Colon (tissue), 2 donors: ENCODE measurements around the gene MYO3A.

Experiments
- FAIRE-seq: peaks from 2 replicates; lab custom pipeline; 2012; peaks lifted over from hg19 to GRCh38; lab: Jason Lieb, UNC
- donor health status: control.
- donor health status: control.

Gene MYO3A

DNA sequence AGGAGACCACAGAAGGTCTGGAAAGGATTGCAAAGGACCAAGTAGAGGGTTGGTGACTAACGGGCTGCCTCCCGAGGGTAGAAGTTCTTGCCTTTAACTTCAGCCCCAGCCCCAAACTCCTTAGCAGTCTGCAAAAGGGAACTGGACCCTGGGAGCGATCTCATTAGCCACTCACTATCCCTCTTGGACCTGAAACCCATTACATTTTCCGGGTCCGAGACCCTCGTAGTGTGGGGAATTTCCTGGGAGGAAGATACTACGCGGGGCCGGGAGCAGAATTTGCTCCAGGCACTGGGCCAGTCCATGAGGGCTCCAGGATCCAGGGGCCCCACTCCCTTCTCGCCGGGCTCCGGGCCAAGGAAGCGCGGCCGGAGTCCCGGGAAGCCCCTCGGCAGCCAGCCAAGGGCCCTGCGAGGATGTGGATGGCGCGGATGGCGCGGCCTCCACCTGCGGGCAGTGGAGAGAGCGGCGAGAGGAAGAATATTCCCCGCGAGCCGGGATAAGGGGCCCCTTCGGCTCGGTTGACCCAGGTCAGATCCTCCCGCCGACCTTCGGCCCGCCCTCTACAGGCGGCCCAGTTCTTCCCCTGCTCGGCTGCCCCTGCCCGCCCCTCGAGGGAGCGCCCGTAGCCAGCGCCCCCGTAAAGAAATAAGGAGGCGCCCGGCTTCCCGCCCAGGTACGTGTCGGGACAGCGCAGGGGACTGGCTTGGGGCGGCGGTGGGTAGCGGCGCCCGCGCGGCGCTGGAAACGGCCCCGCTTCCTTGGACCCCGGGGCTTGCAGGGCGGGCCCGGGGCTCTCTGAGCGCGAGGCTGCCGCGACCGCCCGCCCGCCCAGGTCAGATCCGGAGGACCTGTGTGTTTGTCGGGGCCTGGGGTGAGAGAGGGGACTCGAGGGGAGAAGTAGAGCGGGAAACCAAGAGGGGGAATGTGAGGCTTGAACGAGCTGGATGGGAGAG is at the start of gene MYO3A:
Gene MYO3A (plus strand): TSS at position 577 of the 956 bp plus-strand sequence. CDS start 17,882 bp downstream, outside the sequence.
- no peak for FAIRE-seq

DNA sequence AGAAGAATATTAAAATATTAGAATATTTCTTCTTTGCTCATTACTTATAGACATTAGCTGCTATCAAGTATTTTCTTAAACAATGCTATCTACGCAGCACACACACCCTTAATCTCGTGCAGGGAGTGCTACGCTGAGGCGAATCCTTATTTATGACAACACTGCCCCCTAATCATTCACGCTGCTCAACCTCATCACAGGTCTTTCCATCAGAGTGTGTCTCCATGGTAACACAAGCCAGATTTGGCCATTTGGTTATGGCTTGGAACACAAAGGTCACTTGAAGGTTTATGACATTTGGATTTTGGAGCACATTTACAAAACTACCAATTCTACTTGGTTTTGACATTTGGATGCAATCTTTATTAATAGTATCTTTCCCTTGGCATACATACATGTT is 45.4 kb upstream of the MYO3A start:
- no peak for FAIRE-seq

- FAIRE-seq, result no peak
Observed at GRCh38 chr10:25890995-25891394, 43.0 kb upstream of the MYO3A start.

- no peak for FAIRE-seq
Observed at GRCh38 chr10:25895856-25896255, 38.2 kb upstream of the MYO3A start.

- FAIRE-seq, result no peak
Observed at GRCh38 chr10:25896421-25896820, 37.6 kb upstream of the MYO3A start.

DNA sequence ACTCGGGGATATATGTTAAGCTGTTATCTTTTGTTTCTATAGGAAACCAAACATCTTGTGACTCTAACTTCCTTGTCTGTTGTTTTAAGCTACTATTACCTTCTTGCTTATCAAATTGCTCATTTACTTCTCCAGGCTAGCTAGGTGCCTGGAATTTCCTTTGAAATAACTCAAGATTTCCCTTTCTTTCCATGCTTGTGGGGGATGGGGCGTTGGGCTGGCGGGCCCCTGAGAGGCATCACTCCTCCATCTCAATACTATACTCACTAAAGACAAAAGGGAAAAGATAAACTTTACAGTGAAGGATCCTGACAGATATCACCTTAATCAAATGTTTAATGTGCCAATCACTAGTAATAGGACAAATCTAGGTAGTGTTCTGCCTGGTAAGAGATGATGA is 34.7 kb upstream of the MYO3A start:
- no peak for FAIRE-seq

DNA sequence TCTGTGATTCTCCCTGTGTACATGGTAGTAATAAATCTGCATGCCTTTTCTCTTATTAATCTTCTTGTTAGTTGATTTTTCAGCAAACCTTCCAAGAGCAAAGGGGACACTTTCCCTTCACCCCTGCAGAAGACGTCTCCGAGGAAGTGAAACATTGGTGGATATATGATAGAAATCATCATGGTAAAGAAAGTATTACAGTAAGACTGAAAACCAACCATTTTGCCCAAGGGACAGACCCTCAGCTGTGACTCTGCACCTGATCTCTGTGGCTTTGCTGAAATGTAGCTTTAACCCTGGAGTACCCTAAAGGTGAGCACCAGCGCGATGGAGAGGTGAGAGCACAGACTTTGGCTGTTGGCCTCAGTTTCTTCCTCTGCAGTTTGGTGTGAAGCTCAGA is 32.8 kb upstream of the MYO3A start:
- no peak for FAIRE-seq

DNA sequence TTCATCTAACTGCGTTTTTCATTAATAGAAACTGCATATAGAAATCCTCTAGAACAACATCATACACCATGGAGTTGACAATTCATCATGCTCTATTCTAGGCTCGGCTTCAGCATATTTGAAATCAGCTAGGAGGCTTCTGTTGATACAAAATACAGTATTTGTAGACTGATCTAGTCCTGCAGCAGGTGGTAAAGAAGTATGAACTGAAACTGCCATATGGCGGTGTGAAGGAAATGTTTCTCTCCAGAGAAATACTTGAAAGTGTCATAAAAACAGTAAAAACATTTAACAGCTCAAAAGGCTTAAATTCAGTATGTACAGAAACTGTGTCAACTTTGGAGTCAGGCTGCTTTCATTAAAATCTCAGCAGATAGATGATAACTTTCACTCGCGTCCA is 32.0 kb upstream of the MYO3A start:
- FAIRE-seq, result no peak

DNA sequence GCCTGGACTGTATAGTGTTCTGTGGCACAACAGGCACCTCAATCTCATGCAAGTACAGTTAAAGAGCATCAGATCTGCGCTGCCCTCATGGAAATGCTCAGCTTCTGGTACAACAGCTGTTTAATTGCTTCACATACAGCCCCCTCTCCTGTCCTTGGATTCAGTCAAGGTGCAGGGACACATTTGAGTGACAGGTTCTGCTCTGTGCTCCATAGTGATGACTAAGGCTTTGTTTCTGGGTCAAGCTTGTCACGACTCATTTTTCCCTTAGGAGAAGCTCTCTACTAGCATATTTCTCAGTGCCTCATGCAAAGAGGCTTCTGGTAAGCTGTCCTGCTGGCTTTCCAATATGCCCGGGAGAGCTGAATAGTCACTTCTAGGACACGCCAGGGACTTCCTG is 26.8 kb upstream of the MYO3A start:
- FAIRE-seq, result no peak

- no peak for FAIRE-seq
Observed at GRCh38 chr10:25912866-25913265, 21.2 kb upstream of the MYO3A start.

DNA sequence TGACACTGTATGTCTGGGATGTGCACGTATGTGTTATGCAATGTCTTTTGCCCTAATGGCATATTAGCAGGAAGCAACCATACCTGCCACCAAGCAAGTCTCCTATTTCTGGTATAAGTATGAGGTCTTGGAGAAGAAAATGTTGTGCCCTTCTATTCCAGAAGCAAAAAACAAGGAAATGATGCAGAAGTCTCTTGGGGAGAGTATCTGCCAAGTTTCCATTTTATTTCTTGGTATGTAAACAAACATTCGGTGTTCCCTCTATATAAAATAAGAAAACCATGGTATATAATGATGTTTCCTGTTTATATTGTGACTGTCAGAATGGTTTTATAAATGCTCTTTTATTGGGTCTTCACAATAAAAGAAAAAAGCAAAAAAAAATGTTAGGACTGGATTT is 19.3 kb upstream of the MYO3A start:
- FAIRE-seq, result no peak

DNA sequence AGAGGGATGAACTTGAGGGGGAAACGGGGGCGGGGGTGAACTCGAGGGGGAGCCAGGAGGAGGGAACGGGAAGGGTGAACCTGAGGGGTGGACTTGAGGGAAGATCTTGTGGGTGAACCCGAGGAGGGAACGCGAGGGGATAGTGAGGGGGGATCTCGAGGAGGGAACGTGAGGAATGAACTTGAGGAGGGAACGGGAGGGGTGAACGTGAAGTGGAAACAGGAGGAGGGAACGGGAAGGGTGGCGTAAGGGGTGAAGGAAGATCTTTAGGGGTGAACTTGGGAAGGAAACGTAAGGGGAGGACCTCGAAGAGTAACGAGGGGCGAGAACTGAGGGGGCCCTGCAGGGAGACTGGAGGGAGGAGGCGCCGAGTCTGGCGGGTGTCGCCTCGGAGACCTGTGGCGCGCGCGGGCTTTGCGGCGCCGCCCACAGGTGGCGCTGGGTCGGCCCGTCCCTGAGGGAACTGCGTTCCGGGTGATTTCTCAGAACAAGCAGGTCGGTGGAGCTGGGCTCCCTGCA is 651 bp downstream of the MYO3A start:
- no peak for FAIRE-seq

DNA sequence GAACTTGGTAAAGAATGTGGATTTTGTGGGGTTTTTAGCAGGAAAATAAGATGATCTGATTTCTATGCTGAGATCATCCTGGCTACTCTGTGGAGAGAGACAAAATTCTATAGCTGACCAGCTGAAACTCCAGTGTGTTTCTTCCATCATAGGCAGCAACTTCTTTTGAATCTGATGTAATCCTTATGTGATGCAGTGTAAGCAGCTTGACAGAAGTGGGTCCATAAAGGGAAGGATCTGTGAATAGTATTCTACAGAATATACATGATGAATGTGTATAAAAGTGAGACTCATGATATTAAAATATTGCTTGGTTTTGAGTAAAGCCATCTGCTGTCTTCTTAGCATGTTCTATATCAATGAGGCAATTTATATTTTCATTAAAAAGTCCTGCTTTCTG is 4.4 kb downstream of the MYO3A start:
- FAIRE-seq, result no peak

DNA sequence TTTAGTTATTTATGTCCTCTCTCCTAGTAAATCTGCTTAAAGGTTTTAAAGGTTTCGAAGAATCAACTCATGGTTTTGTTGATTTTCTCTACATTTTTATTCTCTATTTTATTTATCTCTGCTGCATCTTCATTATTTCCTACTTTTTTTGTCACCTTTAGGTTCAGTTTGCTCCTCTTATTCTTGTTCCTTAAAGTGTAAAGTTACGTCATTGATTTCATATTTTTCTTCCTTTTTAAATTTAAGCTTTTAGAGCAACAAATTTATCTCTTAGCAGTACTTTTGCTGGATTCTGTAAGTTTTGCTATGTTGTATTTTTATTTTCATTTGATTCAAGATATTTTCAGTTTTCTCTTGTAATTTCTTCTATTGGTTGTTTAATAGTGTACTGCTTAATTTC is 10.7 kb downstream of the MYO3A start:
- no peak for FAIRE-seq

- no peak for FAIRE-seq
Observed at GRCh38 chr10:25952857-25953256, 18.8 kb downstream of the MYO3A start.

DNA sequence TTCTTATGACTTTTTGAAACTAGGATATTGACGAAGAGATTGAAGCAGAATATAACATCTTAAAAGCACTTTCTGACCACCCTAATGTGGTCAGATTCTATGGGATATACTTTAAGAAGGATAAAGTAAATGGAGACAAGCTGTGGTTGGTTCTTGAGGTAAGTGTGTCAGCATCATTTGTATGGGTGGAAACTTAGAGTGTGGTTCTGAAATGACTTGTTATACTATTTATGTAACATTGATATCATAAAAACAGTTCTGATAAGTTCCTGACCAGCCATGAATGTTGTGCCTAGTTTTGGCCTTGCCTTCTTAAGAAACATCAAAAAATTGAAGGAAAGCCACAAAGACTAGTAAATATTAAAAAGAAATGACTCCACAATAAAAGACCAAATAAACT is 20.8 kb downstream of the MYO3A start:
- no peak for FAIRE-seq

DNA sequence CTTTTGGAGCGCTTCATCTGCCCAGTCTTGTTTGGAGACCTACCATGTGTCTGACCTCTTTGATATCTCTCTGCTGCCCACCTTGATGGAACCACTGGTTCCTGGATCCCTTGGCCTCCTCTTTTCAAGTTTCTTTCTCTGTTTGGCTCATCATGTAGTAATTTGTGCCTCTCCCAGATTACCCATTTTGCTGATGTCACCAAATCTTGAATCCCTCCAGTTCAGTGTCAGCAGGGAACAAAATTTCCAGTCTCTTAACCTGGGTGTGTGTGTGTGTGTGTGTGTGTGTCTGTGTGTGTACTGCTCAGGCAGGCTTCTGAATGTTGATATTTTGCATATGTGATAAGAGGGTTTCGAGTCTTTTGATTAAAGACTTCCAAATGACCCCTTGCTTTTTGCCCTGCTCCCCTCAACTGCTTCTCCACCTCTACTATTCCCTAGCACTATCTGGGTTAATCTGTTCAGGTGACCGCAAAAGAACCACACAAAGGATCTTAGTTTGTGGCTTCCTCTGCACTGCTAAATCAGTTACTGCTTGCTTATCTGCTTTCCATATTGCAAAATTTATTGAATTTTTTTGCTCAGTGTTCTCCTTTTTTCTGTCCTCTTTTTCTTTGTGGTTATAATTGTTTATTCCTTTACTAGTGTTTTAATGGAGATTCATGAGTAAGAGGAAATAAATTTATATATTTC is 25.7 kb downstream of the MYO3A start:
- FAIRE-seq, result no peak

DNA sequence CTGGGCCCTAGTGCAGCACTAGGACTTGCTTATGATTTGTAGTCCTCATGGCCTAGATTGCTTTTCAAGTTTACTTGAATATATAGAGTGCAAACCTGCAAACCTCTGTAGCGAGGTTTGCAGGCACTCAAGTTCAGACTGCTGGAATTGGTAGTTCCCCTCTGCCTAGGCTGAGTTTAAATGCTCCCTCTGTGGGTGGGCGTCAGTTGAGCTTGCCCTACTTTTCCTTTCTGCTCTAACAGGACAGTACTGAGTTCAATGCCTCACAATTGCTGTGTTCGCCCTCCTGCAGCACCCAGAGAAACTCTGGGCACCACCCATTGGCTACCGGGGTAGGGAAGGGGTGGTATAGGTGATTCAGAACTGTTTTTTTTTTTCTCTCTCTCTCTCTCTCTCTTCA is 31.6 kb downstream of the MYO3A start:
- no peak for FAIRE-seq

- no peak for FAIRE-seq
Observed at GRCh38 chr10:25966844-25967243, 32.8 kb downstream of the MYO3A start.

- no peak for FAIRE-seq
Observed at GRCh38 chr10:25972631-25973030, 38.6 kb downstream of the MYO3A start.

GRCh38 chr10:25974897-25975459 is 40.9 kb downstream of the MYO3A start:
- FAIRE-seq, result no peak

DNA sequence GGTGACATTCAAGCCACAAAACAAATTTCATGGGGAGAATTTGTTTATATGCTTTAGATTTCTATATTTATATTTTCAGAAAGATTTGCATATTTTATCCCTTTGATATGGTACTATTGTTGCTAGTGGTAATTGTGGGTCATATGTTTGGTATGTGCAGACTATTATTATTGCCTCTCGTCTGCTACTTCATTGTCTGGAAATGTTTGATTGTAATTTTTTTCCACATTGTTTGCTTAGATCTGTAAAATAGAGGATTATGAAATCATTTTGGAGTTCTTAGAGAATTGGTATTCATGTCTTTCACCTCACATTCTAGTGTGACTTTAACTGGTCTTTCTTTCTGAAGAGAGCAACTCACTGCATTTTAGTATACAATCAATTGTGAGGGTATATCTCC is 44.7 kb downstream of the MYO3A start:
- no peak for FAIRE-seq

DNA sequence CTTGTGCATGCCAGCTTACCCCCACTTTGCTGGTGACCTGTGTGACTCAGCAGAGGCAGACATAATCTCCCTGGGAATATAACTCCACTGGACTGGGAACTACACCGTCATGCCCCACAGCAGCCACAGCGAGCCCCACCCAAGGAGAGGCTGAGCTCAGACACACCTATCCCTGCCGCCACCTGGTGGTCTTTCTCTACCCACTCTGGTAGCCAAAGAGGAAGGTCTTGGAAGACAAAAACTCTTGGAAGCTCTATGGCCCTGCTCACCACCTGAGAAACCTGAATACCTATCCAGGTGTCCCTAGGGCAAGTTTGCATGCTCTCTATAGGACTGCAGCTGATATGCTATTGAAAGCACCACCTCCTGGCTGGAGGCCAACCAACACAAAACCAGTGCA is 48.1 kb downstream of the MYO3A start:
- FAIRE-seq, result no peak
